Diencephalon (tissue), 1 donor: ENCODE results near the gene TTC39C. TPM values are rescaled to one million over a fixed set of nuclear protein-coding genes. Genes with fewer than 3 reads are reported as not detected.

Source experiments
- small RNA-seq: library from RNA; depleted of rRNA; stranded (forward); fragments of <200 nt; gene quantifications from one replicate; pipeline ENCODE3, GENCODE V24; 2014
- total RNA-seq: library from RNA; depleted of rRNA; stranded (reverse); fragments of >200 nt; gene quantifications from one replicate; pipeline ENCODE4 v1.2.3, GENCODE V29; 2014

TTC39C gene
- 35.8 TPM for total RNA-seq

GRCh38 chr18:24014062-24014985 is at the start of gene TTC39C:
TTC39C (plus strand) TSS chr18:24014754; CDS start chr18:24014872, 118 bp downstream.

GRCh38 chr18:24138789-24139616 is 124.4 kb downstream of the TTC39C start, which contains the start of gene CABYR:
CABYR (plus strand) TSS chr18:24139062; CDS start chr18:24143115, 4,053 bp downstream.

Small RNA genes lying within 50 kb of the gene (small RNA-seq; reads per million reads assigned to genes)
- gene RF00017 (not detected), gene RNA5SP452 (0.59 reads per million, percentile 61 among the genes with 10 or more reads in this experiment), gene RNU5A-6P (7.1 reads per million, percentile 93 among the genes with 10 or more reads in this experiment)

Other genes with a start within 250 kb of the TTC39C start
- gene CABYR, start 124.3 kb downstream of the TTC39C start, total RNA-seq = 19.6 TPM